ENCODE measurements around the gene MLF2.
"Not testable (repeated sequence)": the region's sequence is repeated elsewhere in the genome, so short reads cannot be mapped to it uniquely, and the experiment has no call there.

Gene MLF2

DNA sequence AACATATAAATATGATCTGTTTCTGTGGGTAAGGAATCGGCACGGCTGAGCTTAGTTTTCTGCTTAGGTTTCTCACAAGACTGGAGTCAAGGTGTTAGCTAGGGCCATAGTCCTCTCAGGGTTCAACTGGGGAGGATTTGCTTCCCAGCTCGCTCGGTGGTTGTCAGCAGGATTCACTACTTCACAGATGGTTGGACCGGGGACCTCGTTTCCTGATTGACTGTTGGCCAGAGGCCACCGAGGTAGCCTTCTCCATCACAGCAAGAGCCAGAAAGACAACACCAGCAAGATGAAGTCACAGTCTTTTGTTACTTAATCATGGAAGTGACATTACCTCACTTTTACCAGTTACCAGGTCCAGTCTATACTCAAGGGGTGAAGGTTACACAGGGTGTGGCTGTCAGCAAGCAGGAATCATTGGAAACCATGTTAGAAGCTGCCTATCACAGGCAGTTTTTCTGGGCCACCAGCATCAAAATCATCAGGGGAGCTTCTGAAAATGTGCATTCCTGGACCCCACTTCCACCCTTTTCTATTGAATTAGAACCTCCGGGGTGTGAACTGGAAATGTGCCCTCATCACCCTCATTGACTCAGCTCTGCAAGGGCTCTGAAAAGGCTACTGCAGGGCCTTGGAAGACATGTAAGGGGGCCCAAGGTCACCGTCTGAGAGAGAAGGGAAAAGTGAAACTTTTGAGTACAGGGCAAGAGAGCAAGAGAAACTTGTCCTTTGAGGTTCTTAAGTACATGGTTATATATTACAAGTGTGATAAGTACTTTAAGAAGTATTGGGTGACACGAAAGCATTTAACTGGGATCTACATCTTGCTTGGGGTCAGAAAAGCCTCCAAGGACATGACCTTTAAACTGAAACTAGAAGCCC is 18.2 kb downstream of the MLF2 start:
- no peak for DNase-seq (ENCODE audit: low read depth in 2 of 2)

GRCh38 chr12:6730169-6730568 is 22.8 kb downstream of the MLF2 start:
- no peak for DNase-seq (ENCODE audit: low read depth in 2 of 2)

GRCh38 chr12:6729186-6729585 is 23.8 kb downstream of the MLF2 start:
- DNase-seq (ENCODE audit: low read depth in 2 of 2), result no peak

- DNase-seq (ENCODE audit: low read depth in 2 of 2), result no peak
These were observed 27.6 kb downstream of the MLF2 start for GRCh38 chr12:6725350-6725749.

DNA sequence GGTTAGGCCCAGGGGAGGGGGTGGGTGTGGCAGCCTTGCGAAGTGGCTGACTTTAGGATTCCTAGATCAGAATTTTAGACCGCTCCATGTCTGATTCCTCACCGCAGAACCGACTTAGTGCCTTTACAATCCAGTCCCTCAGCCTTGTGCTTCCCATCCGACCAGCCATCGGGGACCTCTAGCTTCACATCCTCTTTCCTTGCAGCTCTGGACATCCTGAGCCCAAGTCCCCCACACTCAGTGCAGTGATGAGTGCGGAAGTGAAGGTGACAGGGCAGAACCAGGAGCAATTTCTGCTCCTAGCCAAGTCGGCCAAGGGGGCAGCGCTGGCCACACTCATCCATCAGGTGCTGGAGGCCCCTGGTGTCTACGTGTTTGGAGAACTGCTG is 28.5 kb downstream of the MLF2 start:
- no peak for DNase-seq (ENCODE audit: low read depth in 2 of 2)

DNA sequence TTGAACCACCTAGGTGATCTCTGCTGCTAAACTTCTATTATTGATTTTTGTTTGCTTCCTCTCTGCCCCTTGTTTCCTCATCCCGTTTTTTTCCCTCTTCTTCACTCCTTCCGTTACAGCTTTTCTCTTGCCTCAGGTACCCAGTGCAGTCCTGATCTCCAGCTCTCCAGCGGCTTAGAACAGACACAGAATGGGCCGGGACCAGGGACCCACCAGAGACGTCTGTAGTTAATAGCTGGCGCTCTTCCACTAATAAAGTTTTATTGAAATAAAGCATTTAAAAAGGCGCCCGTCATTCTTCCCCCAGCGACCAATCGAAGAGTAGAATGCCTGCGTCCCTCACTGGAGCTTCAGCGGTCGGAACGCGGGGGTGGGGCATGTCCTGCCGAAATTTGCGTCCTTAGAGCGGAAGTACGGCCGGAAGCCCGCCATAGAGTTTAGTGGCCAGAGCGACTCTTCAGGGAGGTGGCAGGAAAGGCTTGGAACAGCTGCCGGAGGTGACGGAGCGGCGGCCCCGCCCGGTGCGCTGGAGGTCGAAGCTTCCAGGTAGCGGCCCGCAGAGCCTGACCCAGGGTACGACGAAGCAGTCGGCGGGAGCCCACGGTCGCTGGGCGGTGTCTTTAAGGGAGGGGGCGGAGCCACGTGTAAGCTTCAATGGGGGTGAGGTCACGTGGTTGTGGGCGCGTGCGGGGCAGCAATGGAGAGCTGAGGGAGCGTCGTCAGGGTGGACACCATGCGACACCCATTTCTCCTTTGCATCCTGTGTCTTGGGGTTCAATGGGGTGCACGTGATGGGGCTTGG is 29.1 kb downstream of the MLF2 start, which contains the start of gene COPS7A:
TSS of gene COPS7A (plus strand) at position 440 of the 802 bp plus-strand sequence. CDS start 611 bp downstream, outside the sequence.
- peak; percentile 95 to 96 for DNase-seq (ENCODE audit: low read depth in 2 of 2)

- DNase-seq (ENCODE audit: low read depth in 2 of 2), result no peak
These were observed 30.1 kb downstream of the MLF2 start for GRCh38 chr12:6722863-6723262.

- no peak for DNase-seq (ENCODE audit: low read depth in 2 of 2)
These were observed 36.0 kb downstream of the MLF2 start for GRCh38 chr12:6716874-6717437.

DNA sequence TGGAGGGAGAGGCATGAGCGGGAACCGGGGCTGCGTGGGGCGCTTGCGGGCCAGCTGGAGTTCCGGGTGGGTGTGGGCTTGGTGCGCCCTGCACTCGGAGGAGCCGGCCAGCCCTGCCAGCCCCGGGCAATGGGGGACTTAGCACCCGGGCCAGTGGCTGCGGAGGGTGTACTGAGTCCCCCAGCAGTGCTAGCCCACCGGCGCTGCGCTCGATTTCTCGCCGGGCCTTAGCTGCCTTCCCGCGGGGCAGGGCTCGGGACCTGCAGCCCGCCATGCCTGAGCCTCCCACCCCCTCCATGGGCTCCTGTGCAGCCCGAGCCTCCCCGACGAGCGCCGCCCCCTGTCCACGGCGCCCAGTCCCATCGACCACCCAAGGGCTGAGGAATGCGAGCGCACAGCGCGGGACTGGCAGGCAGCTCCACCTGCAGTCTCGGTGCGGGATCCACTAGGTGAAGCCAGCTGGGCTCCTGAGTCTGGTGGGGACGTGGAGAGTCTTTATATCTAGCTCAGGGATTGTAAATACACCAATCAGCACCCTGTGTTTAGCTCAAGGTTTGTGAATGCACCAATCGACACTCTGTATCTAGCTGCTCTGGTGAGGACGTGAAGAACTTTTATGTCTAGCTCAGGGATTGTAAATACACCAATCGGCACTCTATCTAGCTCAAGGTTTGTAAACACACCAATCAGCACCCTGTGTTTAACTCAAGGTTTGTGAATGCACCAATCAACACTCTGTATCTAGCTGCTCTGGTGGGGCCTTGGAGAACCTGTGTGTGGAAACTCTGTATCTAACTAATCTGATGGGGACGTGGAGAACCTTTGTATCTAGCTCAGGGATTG is 36.7 kb downstream of the MLF2 start:
- not testable (repeated sequence) for DNase-seq (ENCODE audit: low read depth in 2 of 2)

DNA sequence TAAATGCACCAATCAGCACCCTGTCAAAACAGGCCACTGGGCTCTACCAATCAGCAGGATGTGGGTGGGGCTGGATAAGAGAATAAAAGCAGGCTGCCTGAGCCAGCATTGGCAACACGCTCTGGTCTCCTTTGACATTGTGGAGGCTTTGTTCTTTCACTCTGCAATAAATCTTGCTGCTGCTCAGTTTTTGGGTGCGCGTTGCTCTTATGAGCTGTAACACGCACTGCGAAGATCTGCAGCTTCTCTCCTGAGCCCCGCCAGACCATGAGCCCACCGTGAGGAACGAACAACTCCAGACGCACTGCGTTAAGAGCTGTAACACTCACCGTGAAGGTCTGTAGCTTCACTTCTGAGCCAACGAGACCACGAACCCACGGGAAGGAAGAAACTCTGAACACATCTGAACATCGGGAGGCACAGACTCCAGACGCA is 44.0 kb downstream of the MLF2 start:
- no peak for DNase-seq (ENCODE audit: low read depth in 2 of 2)

DNA sequence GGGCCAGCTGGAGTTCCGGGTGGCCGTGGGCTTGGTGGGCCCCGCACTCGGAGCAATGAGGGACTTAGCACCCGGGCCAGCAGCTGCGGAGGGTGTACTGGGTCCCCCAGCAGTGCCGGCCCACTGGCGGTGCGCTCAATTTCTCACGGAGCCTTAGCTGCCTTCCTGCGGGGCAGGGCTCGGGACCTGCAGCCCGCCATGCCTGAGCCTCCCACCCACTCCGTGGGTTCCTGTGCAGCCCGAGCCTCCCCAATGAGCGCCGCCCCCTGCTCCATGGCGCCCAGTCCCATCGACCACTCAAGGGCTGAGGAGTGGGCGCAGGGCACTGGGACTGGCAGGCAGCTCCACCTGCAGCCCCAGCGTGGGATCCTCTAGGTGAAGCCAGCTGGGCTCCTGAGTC is 44.6 kb downstream of the MLF2 start:
- DNase-seq (ENCODE audit: low read depth in 2 of 2), result not testable (repeated sequence)

DNA sequence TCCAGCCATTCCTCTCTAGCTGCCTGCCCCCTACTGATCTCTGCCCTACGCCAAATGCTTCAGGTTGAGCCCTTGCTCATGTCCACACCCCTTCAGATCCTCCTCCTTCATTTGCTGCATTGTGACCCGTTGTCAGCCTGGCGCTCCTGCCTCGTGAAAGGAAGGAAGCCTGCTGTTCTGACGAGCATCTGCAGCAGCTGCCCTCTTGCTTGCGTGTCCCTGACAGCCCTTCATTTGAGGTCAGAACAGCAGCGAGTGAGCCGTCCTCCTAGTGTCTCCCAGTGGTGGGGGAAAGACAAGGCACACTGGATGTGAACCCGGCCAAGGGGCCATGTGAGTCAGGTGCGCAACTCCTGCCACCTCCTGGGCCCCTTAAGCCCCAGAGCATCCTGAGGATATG is 49.3 kb downstream of the MLF2 start:
- DNase-seq (ENCODE audit: low read depth in 2 of 2), result no peak

DNA sequence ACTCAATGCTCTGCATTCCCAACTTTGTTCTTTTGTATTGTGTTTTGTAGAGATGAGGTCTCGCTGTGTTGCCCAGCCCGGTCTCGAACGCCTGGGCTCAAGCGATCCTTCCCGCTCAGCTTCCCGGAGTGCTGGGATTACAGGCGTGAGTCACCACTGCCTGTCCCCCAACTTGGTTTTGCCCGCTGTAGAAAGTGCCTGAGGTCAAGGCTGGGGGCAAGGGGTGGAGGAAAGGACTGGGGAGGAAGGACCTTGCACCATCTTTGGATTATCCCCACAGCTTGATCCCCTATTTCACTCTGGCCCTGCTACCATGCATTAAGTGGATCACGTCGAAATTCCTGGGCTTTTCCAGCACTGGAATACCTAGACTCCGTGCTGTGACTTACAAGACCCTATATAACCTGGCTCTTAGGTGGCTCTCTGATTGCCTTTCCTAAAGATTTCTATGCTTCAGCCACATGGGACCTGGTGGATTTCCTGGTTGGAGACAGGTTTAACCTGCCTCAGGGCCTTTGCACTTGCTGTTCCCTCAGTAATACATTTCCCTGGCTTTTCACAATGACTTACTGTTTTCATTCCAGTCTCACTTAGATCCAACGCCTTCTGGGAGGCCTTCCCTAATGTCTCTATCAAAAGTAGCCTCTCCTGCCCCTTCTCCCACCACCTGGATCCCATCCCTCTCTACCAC is 51.7 kb downstream of the MLF2 start:
- DNase-seq (ENCODE audit: low read depth in 2 of 2), result no peak

DNA sequence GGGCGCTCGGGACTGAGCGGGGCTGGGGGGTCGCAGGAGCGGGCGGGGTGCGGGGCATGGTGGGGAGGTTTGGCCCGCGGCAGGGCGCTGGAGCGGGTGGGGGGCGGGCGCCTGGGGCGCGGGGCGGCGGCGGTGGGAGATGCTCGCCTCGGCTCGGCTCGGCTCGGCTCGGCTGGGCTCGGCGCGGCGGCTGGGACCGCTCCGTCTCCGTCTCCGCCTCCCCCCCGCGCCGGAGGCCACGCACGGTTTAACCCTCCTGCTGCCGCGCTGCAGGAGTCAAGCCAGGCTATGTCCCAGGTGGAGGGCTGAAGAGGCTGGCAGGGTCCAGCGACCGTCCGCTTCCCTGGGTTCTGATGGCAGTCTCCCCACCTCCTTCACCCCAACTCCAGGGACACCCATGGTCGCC is 52.3 kb downstream of the MLF2 start, which contains the start of gene PIANP:
TSS of gene PIANP (minus strand) at position 170 of the 406 bp plus-strand sequence. CDS start 2,754 bp downstream, outside the sequence.
- no peak for DNase-seq (ENCODE audit: low read depth in 2 of 2)

DNA sequence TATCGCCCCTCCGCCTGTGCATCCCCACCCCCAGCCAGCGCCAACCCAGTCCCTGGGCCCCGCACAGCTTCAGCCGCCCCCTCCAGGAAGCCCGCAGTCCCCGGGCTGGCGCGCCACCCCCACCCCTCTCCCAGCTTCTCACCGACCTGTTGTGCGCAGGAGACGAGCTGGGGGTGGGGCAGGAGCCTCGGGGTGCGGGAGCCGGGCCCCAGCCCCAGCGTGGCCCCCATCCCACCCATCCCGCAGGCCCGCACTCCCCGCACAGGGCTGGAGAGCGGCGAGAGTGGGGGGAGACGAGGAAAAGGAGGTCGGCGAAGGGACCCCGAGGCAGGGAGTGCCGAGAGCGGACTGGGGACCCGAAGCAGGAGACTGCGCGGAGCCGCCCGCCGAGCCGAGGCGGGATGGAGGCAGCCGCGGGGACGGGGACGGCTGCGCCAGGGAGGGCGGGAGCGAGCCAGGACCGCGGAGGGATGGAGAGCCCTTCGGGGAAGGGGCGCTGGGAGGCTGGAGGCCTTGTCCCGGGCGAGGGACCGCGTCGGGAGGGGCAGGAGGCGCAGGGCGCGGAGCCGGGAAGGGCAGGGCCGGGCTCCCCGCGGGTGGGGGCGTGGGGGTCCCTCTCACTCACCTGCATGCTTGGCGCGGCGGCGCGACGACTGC is 52.8 kb downstream of the MLF2 start:
- DNase-seq (ENCODE audit: low read depth in 2 of 2), result no peak

- DNase-seq (ENCODE audit: low read depth in 2 of 2), result no peak
These were observed 53.5 kb downstream of the MLF2 start for GRCh38 chr12:6699259-6699988.

GRCh38 chr12:6698352-6699046 is 54.4 kb downstream of the MLF2 start:
- no peak for DNase-seq (ENCODE audit: low read depth in 2 of 2)
